Neuron (in vitro differentiated cells): Measurements from ENCODE around the gene OSBP2.

Source experiments
- H2AFZ ChIP-seq: one replicate; pipeline ENCODE4 v1.6.1; 2013; ENCODE audit warnings: low read depth, mild to moderate bottlenecking, inconsistent platforms, low read length, moderate library complexity
- H3K27me3 ChIP-seq: one replicate; pipeline ENCODE4 v1.6.1; 2013; ENCODE audit warnings: low read length; ENCODE audit not compliant: insufficient read depth
- H3K36me3 ChIP-seq: one replicate; pipeline ENCODE4 v1.6.1; 2013; ENCODE audit warnings: low read length; ENCODE audit not compliant: insufficient read depth
- H3K4me1 ChIP-seq: one replicate; pipeline ENCODE4 v1.6.1; 2013; ENCODE audit warnings: low read length; ENCODE audit not compliant: insufficient read depth
- H3K4me3 ChIP-seq: 2 replicates; pipeline ENCODE4 v1.5.1; 2013; ENCODE audit warnings: mild to moderate bottlenecking, low read length, moderate library complexity
- H3K9me3 ChIP-seq: one replicate; pipeline ENCODE4 v1.6.1; 2013; ENCODE audit warnings: low read length

Gene OSBP2

DNA sequence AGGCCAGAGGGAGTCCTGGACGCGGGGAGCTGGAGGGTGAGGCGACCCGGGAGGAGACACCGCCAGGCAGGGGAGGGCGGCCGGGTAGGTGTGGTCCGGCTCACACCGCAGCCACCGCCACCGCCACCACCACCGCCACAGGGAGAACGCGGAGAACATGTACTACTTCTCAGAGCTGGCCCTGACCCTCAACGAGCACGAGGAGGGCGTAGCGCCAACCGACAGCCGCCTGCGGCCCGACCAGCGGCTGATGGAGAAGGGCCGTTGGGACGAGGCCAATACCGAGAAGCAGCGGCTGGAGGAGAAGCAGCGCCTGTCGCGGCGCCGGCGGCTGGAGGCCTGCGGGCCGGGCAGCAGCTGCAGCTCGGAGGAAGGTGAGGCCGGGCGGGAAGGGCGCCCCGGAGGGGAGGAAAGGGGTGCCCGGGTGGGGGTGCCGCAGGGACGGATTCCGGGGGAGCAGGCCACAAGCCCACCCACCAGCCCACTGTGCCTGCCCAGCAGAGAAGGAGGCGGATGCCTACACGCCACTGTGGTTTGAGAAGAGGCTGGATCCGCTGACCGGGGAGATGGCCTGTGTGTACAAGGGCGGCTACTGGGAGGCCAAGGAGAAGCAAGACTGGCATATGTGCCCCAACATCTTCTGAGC is 211.1 kb downstream of the OSBP2 start:
- H2AFZ ChIP-seq, result no peak overlapping the region

DNA sequence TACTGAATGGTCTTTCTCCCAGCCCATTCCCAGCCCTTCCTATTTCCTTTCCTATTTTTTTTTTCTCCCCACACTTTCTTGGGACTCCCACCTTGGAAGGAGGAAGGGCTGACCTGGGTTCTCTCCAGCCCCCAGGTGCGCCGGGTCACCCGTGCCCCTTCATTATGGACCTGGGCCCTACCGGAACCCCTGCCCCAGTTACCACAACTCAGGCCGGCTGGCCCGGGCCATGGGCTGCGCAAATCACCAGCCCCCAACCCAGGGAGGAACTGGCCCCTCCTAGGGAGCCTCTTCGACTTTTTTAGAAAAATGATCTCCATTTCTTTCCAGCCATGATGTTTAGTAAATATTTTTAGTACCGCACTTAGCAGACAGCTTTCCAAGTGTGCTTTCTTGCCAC is 211.7 kb downstream of the OSBP2 start:
- Histone ChIP-seq H3K27me3 (no peaks in the 10 kb centered on the region), H3K36me3 (peaks cover 26% of the 10 kb centered on the region), H3K9me3 (no peaks in the 10 kb centered on the region), H3K4me1 (no peaks in the 10 kb centered on the region), H3K4me3 (no peak overlapping the region), H2AFZ (no peak overlapping the region)

More for the DNA sequence above, 211.1 kb downstream of the OSBP2 start:
- H3K4me1 ChIP-seq, result no peaks in the 10 kb centered on the region
- H3K36me3 ChIP-seq, result peaks cover 26% of the 10 kb centered on the region
- H3K9me3 ChIP-seq, result no peaks in the 10 kb centered on the region
- no peaks in the 10 kb centered on the region for H3K27me3 ChIP-seq
- H3K4me3 ChIP-seq, result no peak overlapping the region

DNA sequence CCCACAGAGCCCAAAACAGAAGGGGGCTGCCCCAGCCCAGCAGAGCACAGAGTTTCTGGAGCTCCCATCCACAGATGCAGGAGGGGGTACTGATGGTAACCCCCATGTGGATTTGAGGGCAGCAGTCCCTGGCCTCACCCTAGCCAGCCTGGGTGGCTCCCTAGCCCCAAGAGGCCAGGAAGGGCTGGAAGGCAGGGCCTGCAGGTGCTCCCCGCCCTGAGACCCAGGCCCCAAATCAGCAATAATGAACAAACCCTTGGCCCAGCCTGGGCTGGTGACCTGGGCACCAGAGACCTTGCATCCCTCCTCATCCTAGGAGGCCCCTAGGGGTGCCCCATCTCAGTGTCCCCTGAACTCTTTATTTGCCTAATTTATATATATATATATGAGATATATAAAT is 212.3 kb downstream of the OSBP2 start:
- Histone ChIP-seq H3K4me3 (no peak overlapping the region), H3K9me3 (no peaks in the 10 kb centered on the region), H3K27me3 (no peaks in the 10 kb centered on the region), H3K4me1 (no peaks in the 10 kb centered on the region), H3K36me3 (peaks cover 24% of the 10 kb centered on the region), H2AFZ (no peak overlapping the region)

- H3K4me1 ChIP-seq, result no peaks in the 10 kb centered on the region
- H3K36me3 ChIP-seq, result peaks cover 14% of the 10 kb centered on the region
- H3K27me3 ChIP-seq, result no peaks in the 10 kb centered on the region
- H2AFZ ChIP-seq, result no peak overlapping the region
- no peaks in the 10 kb centered on the region for H3K9me3 ChIP-seq
- no peak overlapping the region for H3K4me3 ChIP-seq
These were observed 213.4 kb downstream of the OSBP2 start for GRCh38 chr22:30908051-30908461.

DNA sequence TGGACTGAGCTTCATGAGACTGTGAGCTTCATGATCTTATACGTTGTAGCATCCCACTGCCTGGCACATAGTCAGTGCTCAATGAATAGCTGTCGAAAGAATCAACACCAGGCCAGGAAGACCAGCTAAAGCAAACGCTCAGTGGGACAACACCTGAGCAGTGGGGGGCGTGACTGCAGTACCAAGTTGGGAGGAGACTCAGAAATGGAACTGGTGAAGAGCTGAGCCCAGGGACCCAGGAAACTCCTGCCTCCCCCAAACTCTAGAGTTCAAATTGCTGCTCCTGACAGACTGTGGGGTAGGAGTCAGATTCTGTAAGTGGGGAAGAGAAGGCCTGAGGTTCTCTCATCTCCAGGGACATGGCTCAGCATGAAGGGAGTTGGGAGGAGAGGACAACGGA is 214.6 kb downstream of the OSBP2 start:
- Histone ChIP-seq H3K27me3 (no peaks in the 10 kb centered on the region), H2AFZ (no peak overlapping the region), H3K36me3 (peaks cover 8% of the 10 kb centered on the region), H3K4me3 (no peak overlapping the region), H3K9me3 (no peaks in the 10 kb centered on the region), H3K4me1 (no peaks in the 10 kb centered on the region)

GRCh38 chr22:30910358-30910757 is 215.7 kb downstream of the OSBP2 start:
- Histone ChIP-seq H3K4me1 (no peaks in the 10 kb centered on the region), H3K27me3 (no peaks in the 10 kb centered on the region), H2AFZ (no peak overlapping the region)

GRCh38 chr22:30918761-30919160 is 224.1 kb downstream of the OSBP2 start:
- no peaks in the 10 kb centered on the region for H3K4me1 ChIP-seq
- no peak overlapping the region for H3K4me3 ChIP-seq
- no peak overlapping the region for H2AFZ ChIP-seq
- H3K27me3 ChIP-seq, result no peaks in the 10 kb centered on the region
- H3K36me3 ChIP-seq, result no peaks in the 10 kb centered on the region
- no peaks in the 10 kb centered on the region for H3K9me3 ChIP-seq

More at GRCh38 chr22:30910358-30910757, 215.7 kb downstream of the OSBP2 start:
- no peaks in the 10 kb centered on the region for H3K9me3 ChIP-seq
- no peak overlapping the region for H3K4me3 ChIP-seq
- H3K36me3 ChIP-seq, result peaks cover 8% of the 10 kb centered on the region

DNA sequence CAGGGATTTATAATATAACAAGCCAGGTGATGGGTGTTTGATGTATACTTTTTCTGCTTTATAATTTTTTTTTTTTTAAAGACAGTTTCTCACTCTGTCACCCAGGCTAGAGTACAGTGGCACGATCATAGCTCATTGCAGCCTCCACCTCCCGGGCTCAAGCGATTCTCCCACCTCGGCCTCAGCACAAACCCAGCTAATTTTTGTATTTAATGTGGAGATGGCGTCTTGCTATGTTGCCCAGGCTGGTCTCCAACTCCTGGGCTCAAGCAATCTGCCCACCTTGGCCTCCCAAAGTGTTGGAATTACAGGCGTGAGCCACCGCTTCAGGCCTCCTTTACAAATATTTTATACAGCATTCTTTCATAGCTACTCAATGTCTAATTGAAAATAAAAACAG is 225.3 kb downstream of the OSBP2 start:
- Histone ChIP-seq H3K36me3 (peaks cover 9% of the 10 kb centered on the region), H3K27me3 (no peaks in the 10 kb centered on the region), H2AFZ (no peak overlapping the region), H3K4me1 (no peaks in the 10 kb centered on the region), H3K4me3 (no peak overlapping the region), H3K9me3 (no peaks in the 10 kb centered on the region)

GRCh38 chr22:30920407-30920806 is 225.7 kb downstream of the OSBP2 start:
- Histone ChIP-seq H3K4me3 (no peak overlapping the region), H3K4me1 (no peaks in the 10 kb centered on the region), H3K9me3 (no peaks in the 10 kb centered on the region), H3K36me3 (peaks cover 13% of the 10 kb centered on the region), H2AFZ (no peak overlapping the region), H3K27me3 (no peaks in the 10 kb centered on the region)

- no peak overlapping the region for H3K4me3 ChIP-seq
These were observed 226.4 kb downstream of the OSBP2 start for GRCh38 chr22:30921108-30921507.

GRCh38 chr22:30922151-30922611 is 227.5 kb downstream of the OSBP2 start:
- no peak overlapping the region for H2AFZ ChIP-seq
- H3K9me3 ChIP-seq, result no peaks in the 10 kb centered on the region
- H3K36me3 ChIP-seq, result peaks cover 30% of the 10 kb centered on the region
- H3K4me3 ChIP-seq, result no peak overlapping the region
- no peaks in the 10 kb centered on the region for H3K27me3 ChIP-seq
- no peaks in the 10 kb centered on the region for H3K4me1 ChIP-seq

More at GRCh38 chr22:30921108-30921507, 226.4 kb downstream of the OSBP2 start:
- H3K4me1 ChIP-seq, result no peaks in the 10 kb centered on the region
- no peak overlapping the region for H2AFZ ChIP-seq
- H3K36me3 ChIP-seq, result peaks cover 20% of the 10 kb centered on the region
- H3K27me3 ChIP-seq, result no peaks in the 10 kb centered on the region
- no peaks in the 10 kb centered on the region for H3K9me3 ChIP-seq

DNA sequence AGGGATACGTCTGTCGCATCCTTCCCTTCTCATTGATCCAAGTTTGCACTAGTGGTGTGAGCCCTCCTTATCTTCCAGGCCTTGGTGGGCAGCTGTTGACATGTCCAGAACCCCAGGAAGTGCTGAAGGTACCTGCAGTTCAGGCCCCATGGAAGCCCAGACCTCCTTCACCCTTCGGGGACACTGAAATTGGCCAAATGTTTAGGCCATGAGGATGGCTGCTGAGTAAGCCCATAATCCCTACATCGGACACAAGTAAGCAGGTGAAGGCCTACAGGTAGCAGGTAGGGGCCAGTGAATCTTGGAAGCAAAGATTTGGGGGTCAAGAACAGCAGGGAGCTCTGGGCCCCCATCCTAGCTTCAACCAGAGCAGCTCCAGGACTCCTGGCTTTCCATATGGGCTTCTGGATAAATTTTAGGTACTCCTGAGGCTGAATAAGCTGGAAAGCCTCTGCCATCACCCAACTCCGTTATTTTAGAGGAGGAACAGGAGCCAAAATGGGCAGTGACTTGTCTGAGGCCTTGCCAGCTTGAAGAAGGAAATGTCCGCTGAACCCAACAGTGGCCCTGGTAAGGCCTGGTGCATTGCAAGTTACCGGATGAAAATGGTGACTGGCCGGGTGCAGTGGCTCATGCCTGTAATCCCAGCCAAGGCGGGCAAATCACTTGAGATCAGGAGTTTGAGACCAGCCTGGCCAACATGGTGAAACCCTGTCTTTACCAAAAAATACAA is 228.7 kb downstream of the OSBP2 start:
- H3K9me3 ChIP-seq, result no peaks in the 10 kb centered on the region
- no peaks in the 10 kb centered on the region for H3K27me3 ChIP-seq
- no peak overlapping the region for H3K4me3 ChIP-seq
- H2AFZ ChIP-seq, result no peak overlapping the region
- H3K36me3 ChIP-seq, result peaks cover 42% of the 10 kb centered on the region
- H3K4me1 ChIP-seq, result no peaks in the 10 kb centered on the region

GRCh38 chr22:30925667-30926066 is 231.0 kb downstream of the OSBP2 start:
- H3K4me1 ChIP-seq, result no peaks in the 10 kb centered on the region
- peaks cover 58% of the 10 kb centered on the region for H3K36me3 ChIP-seq
- H2AFZ ChIP-seq, result no peak overlapping the region
- no peaks in the 10 kb centered on the region for H3K27me3 ChIP-seq
- H3K9me3 ChIP-seq, result no peaks in the 10 kb centered on the region
- H3K4me3 ChIP-seq, result no peak overlapping the region
